RWPE1 (cell line): Measurements from ENCODE around the gene LZTR1.
"Not testable (repeated sequence)": the region's sequence is repeated elsewhere in the genome, so short reads cannot be mapped to it uniquely, and the experiment has no call there.

Source experiments
- CTCF ChIA-PET: fragments of 350-600 bp; sonication (Branson Sonifier 250); formaldehyde crosslinking; extraction: SDS; loops from one replicate; lab custom pipeline; 2021; lab: Yijun Ruan, JAX
- POLR2A ChIA-PET: fragments of 400-600 bp; formaldehyde crosslinking; extraction: SDS; loops from one replicate; lab custom pipeline; 2020; ENCODE audit warnings: antibody characterized with exemption; ENCODE audit not compliant: low non-redundant PET; lab: Yijun Ruan, JAX
- DNase-seq: peaks from one replicate; pipeline ENCODE4 v3.0.0; 2012; ENCODE audit warnings: low spot score
- H3K27ac ChIP-seq: fragments of 450-650 bp; 2 replicates; pipeline ENCODE4 v1.5.1; 2017
- TF ChIP-seq, protein P1 (sequence below): fragments of 450-650 bp; conservative IDR thresholded peaks from 2 replicates; pipeline ENCODE4 v1.5.1; 2017; ENCODE audit warnings: low read depth, mild to moderate bottlenecking

The LZTR1 gene

DNA sequence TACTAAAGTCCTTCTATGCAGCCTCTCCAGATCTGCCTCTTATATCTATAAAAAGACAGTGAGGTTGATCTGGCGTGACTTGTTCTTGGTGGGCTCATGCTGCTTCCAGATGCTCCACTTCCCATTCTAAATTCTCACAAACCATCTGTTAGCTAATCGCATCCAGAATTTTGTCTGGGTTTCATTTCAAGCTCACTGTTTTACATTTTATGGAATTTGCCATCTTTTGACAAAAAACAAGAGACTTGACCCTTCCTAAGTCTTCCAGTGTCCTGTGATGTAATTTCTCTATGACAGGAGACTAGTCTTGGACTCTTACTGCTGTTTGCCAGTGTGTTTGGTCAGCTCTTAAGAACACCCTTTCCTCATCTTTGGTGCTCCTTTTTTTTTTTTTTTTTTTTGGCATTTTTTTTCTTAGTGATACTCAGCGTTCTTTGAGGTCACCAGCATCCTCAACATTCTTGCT lies 41.9 kb upstream of the LZTR1 start:
- TF ChIP-seq, protein P1, sequence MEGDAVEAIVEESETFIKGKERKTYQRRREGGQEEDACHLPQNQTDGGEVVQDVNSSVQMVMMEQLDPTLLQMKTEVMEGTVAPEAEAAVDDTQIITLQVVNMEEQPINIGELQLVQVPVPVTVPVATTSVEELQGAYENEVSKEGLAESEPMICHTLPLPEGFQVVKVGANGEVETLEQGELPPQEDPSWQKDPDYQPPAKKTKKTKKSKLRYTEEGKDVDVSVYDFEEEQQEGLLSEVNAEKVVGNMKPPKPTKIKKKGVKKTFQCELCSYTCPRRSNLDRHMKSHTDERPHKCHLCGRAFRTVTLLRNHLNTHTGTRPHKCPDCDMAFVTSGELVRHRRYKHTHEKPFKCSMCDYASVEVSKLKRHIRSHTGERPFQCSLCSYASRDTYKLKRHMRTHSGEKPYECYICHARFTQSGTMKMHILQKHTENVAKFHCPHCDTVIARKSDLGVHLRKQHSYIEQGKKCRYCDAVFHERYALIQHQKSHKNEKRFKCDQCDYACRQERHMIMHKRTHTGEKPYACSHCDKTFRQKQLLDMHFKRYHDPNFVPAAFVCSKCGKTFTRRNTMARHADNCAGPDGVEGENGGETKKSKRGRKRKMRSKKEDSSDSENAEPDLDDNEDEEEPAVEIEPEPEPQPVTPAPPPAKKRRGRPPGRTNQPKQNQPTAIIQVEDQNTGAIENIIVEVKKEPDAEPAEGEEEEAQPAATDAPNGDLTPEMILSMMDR, result no peak
- no peak for DNase-seq
- CTCF ChIA-PET, result interaction anchor here (0.6 to 0.7 kb wide), 2 partner anchors 36 to 83 kb away, joined by 3 to 5 read pairs; no protein-coding TSS in a partner anchor
- POLR2A ChIA-PET, result no interaction called here
- H3K27ac ChIP-seq, result no peak overlapping the region

DNA sequence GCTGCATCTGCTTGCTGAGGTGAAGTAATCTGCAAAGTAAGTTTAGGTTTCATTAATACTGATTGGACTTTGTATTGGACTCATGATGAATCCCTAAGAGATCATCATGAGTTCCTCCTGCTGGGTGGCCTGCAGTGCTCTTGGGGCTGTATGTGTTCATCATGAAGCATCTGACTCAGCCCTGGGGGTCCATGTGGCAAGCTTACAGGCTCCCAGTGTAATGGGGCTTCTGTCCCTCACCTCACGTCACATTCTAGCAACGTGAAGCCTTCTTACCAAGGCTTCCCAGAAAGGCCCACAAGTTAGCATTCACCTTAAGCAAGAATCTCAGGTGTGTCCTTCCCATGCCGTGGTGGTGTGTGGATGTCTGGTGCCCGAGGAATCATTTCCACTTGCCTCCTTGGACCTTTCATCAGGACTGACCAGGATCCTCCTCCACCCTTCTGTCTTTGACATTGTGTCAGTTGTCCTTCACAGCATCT lies 41.2 kb upstream of the LZTR1 start:
- ChIA-PET POLR2A (no interaction called here), CTCF (no interaction called here)

DNA sequence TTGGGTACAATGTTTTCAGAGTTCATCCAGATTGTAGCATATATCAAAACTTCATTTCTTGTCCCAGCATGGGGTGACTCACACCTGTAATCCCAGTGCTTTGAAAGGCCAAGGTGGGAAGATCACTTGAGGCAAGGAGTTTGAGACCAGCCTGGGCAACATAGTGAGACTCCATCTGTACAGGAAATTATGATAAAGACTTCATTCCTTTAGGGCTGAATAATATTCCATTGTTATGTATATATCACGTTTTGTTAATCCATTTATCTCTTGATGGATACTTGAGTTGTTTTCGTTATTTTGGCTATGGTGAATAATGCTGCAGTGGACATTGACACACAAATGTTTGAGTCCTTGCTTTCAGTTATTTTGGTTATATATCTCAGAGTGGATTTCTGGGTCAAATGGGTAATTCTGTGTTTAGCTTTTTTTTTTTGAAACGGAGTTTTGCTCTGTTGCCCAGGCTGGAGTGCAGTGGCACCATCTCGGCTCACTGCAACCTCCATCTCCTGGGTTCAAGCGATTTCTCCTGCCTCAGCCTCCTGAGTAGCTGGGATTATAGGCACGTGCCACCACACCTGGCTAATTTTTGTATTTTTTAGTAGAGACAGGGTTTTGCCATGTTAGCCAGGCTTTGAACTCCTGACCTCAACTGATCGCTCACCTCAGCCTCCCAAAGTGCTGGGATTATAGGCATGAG lies 39.7 kb upstream of the LZTR1 start:
- DNase-seq, POLR2A ChIA-PET, H3K27ac ChIP-seq, CTCF ChIA-PET: not testable (repeated sequence)

More for the DNA sequence above, 41.2 kb upstream of the LZTR1 start:
- no peak overlapping the region for H3K27ac ChIP-seq
- no peak for DNase-seq
- TF ChIP-seq, protein P1, result no peak

DNA sequence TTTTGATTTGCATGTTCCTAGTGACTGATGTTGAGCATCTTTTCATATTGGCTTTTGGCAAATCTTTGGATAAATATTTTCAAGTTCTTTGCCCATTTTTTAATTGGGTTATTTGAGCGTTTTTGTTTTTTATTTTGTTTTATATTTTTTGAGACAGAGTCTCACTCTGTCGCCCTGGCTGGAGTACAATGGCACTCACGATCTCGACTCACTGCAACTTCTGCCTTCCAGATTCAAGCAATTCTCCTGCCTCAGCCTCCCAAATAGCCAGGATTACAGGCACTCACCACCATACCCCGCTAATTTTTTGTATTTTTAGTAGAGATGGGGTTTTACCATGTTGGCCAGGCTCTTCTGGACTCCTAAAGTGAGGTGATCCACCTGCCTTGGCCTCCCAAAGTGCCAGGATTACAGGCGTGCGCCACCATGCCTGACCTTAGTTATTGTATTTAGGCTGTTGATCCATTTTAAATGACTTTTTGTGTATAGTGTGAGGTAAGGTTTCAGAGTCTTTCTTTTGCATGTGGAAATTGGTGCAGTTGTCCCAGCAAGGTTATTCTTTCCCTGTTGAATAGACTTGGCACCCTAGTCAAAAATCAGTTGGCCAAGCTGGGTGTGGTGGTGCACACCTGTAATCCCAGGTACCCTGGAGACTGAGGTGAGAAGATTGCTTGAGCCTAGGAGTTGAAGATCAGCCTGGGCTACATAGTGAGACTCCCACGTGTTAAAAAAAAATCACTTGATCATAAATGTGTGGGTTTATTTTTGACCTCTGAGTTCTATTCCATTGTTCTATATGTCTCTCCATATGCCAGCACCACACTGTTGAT lies 38.8 kb upstream of the LZTR1 start:
- ChIA-PET CTCF (interaction anchor here (0.6 kb wide), 1 partner anchor 13 kb away, joined by 3 read pairs; no protein-coding TSS in a partner anchor), POLR2A (interaction anchor here (0.6 kb wide), 1 partner anchor 23 kb away, joined by 4 read pairs; no protein-coding TSS in a partner anchor)
- no peak for DNase-seq

DNA sequence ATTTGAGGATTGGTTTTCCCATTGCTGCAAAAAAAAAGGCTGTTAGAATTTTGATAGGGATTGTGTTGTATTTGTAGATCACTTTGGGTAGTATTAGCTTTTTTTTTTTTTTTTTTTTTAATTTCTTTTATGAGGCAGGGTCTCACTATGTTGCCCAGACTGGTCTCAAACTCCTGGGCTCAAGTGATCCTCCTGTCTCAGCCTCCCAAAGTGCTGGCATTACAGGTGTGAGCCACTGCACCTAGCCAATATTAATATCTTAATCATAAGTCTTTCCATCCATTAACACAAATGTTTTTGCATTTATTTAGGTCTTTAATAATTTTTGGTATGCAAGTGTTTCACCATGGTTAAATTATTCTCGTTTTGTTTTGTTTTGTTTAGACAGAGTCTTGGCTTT lies 38.1 kb upstream of the LZTR1 start:
- CTCF ChIA-PET, result interaction anchor here (0.6 kb wide), 1 partner anchor 13 kb away, joined by 3 read pairs; no protein-coding TSS in a partner anchor
- DNase-seq, result no peak
- POLR2A ChIA-PET, result interaction anchor here (0.6 kb wide), 1 partner anchor 24 kb away, joined by 4 read pairs; no protein-coding TSS in a partner anchor
- H3K27ac ChIP-seq, result peak overlapping the region; percentile 43
- TF ChIP-seq, protein P1, result no peak

More for the DNA sequence above, 38.8 kb upstream of the LZTR1 start:
- TF ChIP-seq, protein P1, result no peak
- no peak overlapping the region for H3K27ac ChIP-seq

DNA sequence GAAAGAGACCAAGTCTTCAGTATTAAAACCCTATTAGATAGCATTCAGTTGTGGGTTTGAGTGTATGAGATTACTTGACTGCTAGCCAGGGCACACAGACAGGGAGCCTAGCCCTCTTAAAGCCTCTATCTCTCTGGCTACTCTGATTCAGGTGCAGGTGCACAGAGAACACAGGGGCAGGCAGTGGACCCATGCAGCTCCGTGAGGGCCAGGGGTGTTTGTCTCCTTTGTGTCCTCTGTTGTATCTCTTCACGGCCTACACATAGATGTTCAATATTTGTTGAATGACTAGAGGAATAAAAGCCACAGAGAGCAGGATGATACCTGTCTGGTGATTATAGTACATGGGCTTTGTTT lies 36.5 kb upstream of the LZTR1 start:
- TF ChIP-seq, protein P1, result no peak
- H3K27ac ChIP-seq, result 0 out of 2 replicates have a peak overlapping the region, but pooled peaks have one; percentile 28
- CTCF ChIA-PET, result no interaction called here
- POLR2A ChIA-PET, result no interaction called here
- DNase-seq, result no peak
